Ammon's horn (tissue), 1 donor: ENCODE data around the gene RDH8.
A peak's percentile ranks its signal among the peaks of the same experiment; 100 is the strongest.
"Not testable (repeated sequence)": the region's sequence is repeated elsewhere in the genome, so short reads cannot be mapped to it uniquely, and the experiment has no call there.

Experiments
- DNase-seq: peaks from one replicate; pipeline ENCODE4 v3.0.0-alpha.2; 2016; ENCODE audit warnings: low spot score

The RDH8 gene

DNA sequence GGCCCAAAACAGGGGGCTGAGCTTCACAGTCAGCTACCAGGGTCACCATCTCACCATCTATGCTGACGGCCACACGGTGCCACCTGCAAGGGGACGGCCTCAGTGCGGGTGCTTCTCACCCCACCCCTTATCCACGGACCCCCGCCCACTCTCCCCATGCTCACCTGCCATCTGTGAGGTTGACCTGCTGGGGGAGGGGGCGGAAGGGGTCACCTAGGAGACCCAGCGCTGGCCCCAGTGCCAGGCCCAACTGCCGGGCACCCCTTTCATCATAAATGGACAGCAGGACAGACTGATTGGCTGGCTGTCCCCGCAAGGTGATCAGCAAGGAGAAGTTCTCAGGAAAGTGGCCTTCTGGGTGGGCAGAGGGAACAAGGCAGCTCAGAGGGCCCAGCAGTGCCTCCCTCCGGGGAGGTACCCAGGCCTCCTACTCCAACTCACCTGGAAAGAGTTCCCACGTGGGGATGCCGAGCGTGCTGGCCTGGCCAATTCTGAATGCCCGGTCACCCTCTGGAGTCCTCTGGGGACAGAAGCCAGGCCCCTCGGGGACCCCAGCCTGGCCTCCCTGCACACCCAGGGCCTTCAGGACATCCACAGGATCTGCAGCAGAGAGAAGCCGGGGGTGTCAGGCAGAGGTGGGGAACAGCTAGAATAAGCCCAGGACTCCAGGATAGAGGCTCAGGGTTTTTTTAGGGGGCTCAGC is 7.5 kb upstream of the RDH8 start:
- no peak for DNase-seq

DNA sequence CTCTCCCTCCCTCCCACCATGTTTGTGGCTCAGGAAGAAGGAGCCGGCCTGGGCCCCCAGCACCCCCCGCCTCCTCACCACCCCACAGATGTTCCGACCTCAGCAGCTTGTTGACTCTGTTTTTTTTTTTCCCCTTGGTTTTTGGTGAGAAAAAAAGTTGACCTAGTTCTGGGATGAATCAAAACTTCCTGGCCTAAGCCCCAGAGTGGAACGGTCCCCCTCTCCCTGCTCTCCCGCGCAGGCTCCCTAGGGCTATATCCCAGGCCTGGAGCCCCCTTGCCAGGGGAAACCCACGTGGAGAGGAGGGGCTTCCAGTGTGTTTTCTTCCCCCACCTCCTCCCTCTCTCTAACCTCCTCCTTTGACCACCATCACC is 7.0 kb upstream of the RDH8 start:
- DNase-seq = peak; percentile 16

DNA sequence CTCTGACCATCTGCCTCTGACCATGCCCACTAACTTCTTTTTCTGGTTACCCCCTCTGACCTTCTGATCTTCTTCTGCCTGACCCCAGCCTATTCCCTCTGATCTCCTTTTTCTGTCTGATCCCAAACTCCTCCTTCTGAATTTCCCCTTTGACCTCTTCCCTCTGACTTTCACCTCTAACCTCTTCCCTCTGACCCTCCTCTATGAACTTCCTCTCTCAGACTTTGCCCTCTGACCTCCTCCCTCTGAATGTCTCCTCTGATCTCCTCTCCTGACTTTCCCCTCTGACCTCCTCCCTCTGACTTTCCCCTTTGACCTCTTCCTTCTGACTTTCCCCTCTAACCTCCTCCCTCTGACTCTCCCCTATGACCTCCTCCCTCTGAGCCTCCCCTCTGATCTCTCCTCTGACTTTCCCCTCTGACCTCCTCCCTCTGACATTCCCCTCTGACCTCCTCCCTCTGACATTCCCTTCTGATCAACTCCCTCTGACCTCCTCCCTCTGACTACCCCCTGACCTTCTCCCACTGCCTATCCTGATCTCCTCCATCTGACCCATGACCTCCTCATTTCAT is 6.4 kb upstream of the RDH8 start:
- DNase-seq = no peak

DNA sequence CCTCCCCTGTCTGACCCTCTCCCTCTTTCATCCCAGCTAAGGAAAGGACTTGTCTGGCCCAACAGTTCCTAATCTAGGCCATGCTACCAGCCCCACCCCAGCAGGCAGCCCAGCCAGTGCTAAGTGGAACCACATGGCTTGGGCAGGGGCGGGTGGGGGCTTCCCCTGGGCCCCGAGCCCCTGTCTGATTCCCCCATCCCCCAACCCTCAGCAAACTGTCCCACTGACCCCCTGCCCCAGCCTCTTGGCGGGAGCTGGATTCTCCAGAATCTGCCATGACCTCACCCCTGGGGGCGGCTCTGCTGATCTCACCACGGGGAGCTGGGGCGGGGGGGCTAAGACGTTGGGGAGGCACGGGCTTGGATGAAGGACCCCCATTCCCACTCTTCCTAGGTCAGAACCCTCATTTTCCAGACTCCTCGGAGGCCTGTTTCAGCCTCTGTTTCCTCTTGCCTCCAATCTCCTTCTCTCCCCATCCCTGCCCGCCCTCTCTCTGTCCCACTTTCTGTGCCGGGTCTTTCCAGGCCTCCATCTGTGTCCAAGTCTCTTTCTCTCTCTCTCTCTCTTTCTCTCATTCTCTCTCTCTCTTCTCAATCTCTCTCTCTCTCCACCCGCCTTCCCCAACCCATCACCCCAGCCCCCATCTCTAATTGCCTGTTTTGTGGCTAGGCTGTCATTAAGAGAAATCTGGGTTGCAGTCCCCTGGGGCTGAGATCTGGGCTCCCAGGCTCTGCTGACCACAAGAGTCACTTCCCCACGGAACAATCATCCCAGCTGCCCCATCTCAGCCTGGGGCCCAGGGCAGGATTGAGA is 5.7 kb upstream of the RDH8 start:
- no peak for DNase-seq

DNA sequence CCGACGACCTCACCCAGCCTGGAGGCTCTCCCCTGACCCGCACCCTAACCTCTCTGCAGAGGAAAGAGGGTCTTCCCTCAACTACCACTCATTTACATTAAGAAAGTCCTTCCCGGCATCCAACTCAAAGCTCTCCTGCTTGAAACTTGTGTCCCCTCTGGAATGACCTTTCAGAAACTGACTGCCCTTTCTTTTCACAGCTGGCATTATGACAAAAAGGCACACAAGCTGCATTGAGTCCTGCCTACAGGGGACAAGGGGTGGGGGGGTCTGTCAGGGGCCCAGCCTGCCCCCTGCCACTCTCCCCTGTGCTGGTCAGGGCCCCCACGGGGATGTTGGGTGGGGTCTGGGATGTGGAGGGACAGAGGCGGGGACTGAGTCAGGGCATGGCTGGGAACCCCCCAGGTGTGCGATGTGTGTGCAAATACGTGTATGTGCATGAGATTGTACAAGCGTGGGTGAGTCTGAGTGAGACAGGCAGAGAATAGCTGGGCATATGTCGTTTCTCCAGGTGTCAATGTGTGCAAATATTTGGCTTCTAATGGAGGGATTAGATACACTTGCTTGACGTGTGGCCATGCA is 5.0 kb upstream of the RDH8 start:
- no peak for DNase-seq

DNA sequence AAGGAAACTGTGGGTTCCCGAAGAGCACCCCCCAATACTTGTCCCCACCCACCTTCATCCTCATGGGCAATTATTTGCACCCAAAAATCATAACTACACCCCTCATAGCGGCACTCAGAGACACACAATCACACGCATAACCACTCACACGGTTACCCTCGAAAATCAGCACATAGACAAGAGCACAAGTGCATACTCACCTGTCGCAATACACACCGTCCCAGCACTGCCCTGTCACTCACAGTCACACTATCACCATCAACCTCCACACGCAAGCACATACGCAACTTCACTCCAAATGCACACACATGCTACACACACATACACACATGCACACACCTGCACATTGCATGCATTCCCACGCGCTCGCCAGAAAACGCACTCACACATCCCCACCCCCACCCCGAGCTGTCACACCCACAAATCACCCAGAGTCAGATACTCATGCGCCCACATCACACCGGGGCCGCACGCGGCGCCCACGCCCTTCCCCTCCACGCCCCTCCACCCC is 3.5 kb upstream of the RDH8 start:
- no peak for DNase-seq

DNA sequence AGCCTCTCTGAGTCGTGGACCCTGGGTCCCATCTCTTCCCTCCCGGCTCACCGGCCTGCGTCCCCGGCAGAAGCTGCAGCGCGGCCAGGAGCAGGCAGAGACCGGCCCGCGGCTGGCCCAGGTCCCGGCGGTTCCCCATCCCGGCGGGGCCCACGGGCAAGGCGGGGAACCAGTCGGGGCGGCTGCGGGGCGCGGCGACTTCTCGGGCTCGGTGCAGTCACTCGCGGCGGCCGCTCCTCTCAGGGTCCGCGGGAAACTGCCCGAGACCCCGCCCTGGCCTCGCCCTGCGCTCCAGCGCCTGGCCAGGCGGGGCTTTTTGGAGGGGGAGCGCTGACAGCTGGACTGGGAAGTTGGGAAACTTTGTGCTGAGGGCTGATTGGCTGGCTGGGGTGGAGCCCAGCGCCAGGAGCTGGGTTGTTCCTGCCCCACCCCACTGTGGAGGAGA is 3.0 kb upstream of the RDH8 start, which contains the start of gene COL5A3:
COL5A3 (minus strand) TSS at position 258 of the 445 bp plus-strand sequence; CDS start at position 139, 119 bp downstream.
- DNase-seq = no peak

DNA sequence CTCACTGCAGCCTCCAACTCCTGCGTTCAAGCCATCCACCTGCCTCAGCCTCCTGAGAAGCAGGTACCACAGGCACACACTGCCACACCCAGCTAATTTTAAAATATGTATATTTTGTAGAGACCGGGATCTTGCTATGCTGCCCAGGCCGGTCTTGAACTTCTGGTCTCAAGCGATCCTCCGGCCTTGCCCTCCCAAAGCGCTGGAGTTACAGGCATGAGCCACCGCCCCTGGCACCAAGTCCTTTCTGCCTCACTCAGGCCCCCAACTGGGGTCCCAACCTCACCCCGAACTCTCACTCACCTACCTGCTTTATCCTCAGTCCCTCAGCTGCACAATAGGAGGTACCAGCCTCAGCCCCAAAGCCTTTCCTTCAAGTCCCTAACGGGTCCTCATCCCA is 2.3 kb upstream of the RDH8 start:
- DNase-seq = no peak

DNA sequence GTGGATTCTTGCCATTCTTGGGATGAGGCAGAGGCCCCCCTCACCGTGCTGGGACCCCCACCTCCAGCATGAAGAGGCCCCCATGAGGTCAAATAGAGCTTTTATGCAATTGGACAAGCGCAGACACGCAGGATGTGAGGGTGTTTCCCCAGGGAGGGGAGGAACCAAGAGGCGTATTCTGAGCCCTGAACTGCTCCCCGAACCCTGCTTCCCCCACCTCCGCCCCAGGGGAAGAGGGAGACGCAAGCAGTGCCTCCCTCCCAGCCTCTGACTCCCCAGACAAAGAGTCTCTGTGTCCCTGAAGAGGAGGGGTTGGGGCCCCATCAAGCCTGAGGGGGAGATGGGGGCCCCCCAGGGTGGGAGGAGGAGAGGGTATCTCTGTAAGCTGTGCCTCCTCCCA is 1.3 kb upstream of the RDH8 start:
- no peak for DNase-seq

DNA sequence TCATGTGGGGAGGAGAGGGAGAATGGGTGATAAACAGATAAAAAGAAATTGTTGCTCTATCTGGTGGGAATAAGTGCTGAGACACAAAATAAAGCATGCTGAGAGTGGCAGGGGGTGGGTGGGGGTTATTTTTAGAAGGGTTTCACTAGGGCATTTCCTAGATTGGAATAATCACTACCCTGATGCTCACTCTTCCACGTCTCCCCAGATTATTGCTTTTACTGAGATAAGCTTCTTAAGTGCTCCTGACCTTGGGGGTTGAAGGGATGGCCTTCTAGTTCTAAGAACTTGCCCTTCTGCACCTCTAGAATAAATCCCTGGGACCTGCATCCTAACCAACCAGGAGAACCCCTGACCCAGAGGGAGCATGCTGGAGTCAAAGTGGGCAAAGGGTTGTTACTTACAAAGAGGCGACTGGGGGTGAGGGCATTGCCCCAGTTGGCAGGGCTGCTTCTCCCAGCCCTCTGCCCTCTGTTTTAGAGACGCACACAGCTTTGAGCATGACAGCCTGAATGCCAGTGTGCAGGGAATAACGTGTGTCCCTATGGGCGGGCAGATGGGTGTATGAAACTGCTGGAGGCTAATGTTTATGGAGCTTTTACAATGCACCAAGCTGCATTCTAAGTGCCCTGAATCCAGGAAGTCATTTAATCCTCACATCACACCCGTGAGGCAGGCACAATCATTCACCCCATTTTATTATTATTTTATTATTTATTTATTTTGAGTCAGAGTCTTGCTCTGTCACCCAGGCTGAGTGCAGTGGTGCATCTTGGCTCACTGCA is 743 bp downstream of the RDH8 start:
- DNase-seq = no peak

DNA sequence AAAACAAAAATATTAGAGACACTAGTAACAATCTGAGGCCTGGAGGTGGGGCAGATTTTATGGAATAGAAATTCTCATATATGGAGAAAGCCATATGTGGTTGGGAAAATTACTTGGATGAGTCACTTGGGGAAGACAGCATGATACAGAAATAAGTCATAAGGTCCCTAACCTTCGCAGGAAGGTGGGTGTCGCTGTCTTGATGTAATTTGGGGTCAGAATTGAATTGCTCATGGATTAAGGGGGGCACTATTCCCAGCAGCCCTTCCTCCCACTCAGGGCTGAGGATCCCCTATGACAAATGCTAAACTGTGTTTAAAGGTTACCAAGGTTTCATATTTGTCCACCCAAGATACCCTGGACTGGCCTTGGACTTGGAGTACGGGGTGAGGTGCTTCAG is 5.0 kb downstream of the RDH8 start:
- no peak for DNase-seq

DNA sequence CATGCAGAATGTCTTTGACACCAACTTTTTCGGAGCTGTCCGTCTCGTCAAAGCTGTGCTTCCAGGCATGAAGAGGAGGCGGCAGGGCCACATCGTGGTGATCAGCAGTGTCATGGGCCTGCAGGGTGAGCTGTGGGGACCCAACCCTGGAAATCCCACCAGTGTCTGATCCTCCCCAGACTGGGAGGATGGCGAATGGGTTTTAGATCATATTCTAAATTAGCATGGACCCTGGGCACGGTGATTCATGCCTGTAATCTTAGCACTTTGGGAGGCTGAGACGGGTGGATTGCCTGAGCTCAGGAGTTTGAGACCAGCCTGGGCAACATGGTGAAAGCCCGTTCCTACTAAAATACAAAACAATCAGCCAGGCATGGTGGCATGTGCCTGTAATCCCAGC is 5.5 kb downstream of the RDH8 start:
- DNase-seq = no peak

DNA sequence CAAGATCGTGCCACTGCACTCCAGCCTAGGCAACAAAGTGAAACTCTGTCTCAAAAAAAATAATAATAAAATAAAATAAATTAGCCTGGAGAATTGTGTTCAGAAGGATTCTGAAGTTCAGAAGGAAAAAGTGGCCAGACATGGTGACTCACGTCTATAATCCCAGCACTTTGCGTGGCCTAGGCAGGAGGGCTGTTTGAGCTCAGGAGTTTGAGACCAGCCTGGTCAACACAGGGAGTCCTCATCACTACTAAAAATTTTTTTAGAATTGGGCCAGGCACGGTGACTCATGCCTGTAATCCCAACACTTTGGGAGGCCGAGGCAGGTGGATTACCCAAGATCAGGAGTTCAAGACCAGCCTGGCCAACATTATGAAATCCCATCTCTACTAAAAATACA is 6.0 kb downstream of the RDH8 start:
- no peak for DNase-seq

DNA sequence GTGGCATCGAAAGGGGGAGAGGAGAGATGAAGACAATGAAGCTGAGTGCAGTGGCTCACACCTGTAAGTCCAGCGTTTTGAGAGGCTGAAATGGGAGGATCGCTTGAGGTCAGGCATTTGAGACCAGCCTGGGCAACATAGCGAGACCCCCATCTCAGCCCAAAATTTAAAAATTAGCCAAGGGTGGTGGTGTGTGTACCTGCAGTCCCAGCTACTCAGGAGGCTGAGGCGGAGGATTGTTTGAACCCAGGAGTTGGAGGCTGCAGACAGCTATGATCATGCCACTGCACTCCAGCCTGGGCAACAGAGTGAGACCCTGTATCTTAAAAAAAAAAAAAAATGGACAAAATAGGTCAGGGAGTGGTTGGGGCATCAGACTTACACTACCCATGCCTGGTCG is 7.6 kb downstream of the RDH8 start:
- DNase-seq = no peak

DNA sequence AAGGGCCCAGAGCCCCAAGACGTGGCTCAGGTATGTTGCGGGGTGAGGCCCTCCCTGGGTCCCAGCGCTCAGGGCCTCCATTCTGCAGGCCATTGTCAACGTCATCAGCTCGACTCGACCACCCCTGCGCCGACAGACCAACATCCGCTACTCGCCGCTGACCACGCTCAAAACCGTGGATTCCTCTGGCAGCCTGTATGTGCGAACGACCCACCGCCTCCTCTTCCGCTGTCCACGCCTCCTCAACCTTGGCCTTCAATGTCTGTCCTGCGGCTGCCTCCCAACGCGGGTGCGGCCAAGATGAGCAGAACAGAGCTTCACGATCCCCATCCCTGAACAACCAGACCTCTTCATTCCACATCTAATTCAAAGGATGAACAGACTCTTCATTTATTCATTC is 8.2 kb downstream of the RDH8 start:
- DNase-seq = no peak

DNA sequence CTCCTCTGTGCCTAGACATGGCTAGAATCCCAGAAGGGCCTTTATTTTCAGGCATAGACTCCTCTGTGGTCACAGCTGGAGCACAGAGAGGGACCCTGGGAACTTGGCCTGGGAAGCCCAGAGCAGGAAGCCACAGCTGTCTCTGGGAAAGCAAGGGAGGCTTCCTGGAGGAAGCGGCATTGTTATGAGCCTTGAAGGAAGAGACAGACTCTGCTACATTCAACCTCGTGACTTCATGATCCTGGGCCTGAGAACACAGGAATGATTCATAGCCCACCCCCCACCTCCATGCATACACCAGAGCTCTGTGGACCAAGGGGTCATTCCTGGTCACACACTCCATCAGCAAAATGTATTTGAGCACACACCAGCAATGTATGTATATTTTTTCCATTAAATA is 8.6 kb downstream of the RDH8 start:
- DNase-seq = no peak

DNA sequence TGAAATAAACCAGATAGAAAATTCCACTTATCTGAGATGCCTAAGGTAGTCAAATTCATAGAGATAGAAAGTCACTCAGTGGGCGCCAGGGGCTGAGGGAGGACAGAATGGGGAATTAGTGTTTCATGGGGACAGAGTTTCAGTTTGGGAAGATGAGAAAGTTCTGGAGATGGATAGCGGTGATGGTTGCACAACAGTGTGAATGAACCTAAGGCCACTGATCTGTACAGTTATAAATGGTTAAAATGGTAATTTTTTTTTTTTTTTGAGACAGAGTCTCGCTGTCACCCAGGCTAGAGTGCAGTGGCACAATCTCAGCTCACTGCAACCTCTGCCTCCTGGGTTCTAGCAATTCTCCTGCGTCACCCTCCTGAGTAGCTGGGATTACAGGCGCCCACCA is 9.8 kb downstream of the RDH8 start:
- not testable (repeated sequence) for DNase-seq

DNA sequence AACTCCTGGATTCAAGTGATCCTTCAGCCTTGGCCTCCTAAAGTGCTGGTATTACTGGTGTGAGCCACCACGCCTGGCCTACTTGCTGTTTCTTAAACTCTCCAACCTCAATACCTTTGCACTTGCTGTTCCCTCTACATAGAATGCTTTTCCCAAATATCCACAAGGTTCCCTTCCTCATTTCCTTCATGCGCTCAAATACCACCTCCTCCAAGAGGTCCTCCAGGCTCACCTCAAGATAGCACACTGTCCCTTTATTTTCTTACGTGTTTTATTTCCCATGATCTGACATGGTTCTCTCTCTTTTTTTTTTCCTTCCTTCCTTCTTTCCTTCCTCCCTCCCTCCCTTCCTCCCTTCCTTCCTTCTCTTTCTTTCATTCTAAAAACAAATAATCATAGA is 13.5 kb downstream of the RDH8 start:
- no peak for DNase-seq

DNA sequence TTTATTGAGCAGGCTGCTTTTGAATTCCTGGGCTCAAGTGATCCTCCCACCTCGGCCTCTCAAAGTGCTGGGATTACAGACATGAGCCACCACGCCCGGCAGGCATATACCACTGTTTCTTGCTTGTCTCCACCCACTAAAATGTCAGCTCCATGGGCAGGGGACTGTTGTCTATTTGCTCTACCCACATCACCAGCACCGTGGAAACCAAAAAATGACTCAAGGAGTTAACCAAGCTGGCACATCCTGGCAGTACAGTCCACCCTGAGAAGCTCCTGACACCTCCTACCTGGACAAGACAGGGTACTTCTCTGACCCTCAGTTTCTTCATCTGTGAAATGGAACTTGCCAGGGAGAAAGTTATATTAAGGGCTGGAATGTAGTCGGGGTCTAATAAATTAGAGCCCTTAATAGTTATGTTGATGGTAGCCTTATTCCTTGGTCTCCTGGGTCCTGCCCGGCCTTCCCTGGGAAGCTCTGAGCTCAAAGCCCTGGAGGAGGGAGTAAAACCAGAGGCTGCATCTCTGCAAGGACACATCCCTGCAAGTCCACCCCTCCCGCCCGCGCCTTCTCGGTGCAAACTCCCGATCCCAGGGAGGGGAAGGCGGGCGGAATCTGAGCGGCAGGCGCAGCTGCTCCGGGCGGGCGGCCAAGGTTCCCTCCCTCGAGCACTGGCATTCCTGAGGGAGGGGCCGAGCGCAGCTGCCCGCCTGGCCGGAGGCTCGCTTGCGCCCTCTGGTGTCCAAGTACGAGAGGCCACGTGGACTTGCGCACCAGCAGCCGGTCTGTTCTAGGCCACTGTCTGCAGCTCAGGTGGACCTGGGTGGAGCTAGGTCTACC is 14.1 kb downstream of the RDH8 start:
- peak; percentile 94 for DNase-seq

DNA sequence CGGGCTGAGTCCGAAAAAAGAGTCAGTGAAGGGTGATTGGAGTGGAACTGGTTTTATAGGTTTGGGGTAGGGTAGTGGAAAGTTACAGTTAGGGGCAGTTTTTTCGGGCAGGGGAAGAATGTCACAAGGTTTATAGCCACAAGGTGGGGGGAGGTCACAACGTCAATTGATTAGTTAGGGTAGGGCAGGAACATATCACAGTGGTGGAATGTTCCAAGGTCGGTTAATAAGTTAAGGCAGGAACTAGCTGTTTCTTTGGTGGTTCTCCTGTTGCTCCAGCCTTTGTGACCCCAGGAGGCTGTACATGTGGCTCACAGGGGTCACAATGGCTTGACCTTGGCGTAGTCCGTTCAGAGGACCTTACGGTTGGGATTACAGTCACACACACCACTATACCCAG is 20.3 kb downstream of the RDH8 start:
- DNase-seq = no peak

DNA sequence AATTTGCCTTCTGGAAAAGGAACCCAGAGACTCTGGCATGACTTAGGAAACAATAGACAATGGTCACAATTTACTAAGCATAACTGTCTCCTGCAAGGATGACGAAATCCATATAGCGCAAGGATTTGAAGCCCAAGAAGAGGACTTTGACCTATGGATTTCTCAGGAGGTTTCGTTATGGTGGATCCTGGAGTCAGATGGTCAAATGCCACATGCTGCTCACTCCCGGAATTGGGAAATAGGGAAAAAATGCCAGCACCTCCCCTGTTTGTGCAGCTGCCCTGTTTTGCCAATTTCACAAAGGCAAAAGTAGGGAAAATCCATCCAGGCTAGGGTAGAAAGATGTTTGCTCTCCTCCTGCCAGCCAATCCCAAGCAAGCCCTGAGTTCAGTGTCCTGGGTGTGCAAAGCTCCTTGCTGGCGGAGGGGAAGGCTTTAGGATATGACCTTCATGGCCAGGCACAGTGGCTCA is 23.4 kb downstream of the RDH8 start:
- no peak for DNase-seq
